PC-9 (cell line): ENCODE data around the gene SBF2.

Experiments used
- EZH2 ChIP-seq: fragments of 200-600 bp; sonication (generic); IDR thresholded peaks from 2 replicates; pipeline ENCODE4 v1.8.0; 2017; ENCODE audit warnings: antibody characterized with exemption, low read depth
- TF ChIP-seq, protein P1 (sequence below): fragments of 200-600 bp; sonication (generic); conservative IDR thresholded peaks from 2 replicates; pipeline ENCODE4 v1.6.1; 2017; ENCODE audit warnings: mixed run types, antibody characterized with exemption, mild to moderate bottlenecking, moderate library complexity

DNA sequence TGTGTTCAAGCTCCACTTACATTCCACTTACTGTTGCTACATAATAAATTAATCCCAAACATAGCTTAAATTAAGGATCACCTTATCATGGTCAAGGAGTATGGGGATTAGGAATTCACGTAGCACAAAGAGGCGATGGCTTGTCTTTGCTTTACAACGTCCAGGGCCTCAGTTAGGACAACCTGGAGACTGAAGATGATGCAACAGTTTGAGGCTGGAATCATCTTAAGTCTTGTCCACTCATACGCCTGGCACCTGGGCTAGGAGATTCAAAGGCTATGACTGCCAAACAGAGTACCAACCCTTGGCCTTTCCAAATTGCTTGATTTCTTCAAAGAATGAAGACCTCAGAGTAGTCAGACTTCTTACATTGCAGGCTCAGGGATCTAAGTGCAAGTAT is 149.1 kb downstream of the SBF2 start:
- TF ChIP-seq, protein P1, sequence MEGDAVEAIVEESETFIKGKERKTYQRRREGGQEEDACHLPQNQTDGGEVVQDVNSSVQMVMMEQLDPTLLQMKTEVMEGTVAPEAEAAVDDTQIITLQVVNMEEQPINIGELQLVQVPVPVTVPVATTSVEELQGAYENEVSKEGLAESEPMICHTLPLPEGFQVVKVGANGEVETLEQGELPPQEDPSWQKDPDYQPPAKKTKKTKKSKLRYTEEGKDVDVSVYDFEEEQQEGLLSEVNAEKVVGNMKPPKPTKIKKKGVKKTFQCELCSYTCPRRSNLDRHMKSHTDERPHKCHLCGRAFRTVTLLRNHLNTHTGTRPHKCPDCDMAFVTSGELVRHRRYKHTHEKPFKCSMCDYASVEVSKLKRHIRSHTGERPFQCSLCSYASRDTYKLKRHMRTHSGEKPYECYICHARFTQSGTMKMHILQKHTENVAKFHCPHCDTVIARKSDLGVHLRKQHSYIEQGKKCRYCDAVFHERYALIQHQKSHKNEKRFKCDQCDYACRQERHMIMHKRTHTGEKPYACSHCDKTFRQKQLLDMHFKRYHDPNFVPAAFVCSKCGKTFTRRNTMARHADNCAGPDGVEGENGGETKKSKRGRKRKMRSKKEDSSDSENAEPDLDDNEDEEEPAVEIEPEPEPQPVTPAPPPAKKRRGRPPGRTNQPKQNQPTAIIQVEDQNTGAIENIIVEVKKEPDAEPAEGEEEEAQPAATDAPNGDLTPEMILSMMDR: no peak
- no peak for TF ChIP-seq EZH2
